ENCODE results near the gene UBTD1. TPM values are rescaled to one million over a fixed set of nuclear protein-coding genes. Genes with fewer than 3 reads are reported as not detected.

UBTD1 gene
- total RNA-seq, 2 donors from 2014 or later: 1.8 to 2.4 TPM

GRCh38 chr10:97590748-97591495, 92.2 kb downstream of the UBTD1 start:
- intact Hi-C loops (cut with DNase I, micrococcal nuclease): no loop called here
- ATAC-seq (no peak), DNase-seq (no peak)

- intact Hi-C loops (cut with DNase I, micrococcal nuclease): no loop called here
- DNase-seq (no peak), ATAC-seq (no peak)
These were observed 94.7 kb downstream of the UBTD1 start for GRCh38 chr10:97593421-97593820.

GRCh38 chr10:97596101-97597082, 97.7 kb downstream of the UBTD1 start:
- intact Hi-C loops (cut with DNase I, micrococcal nuclease): no loop called here
- no peak for ATAC-seq
- no peak for DNase-seq

GRCh38 chr10:97597778-97598177, 99.1 kb downstream of the UBTD1 start:
- intact Hi-C loops (cut with DNase I, micrococcal nuclease): no loop called here
- ATAC-seq (no peak), DNase-seq (no peak)

GRCh38 chr10:97598407-97599271, 99.9 kb downstream of the UBTD1 start:
- DNase-seq (no peak), ATAC-seq (no peak)
- intact Hi-C loops (cut with DNase I, micrococcal nuclease): no loop called here

- intact Hi-C loops (cut with DNase I, micrococcal nuclease): no loop called here
- DNase-seq (no peak), ATAC-seq (no peak)
These were observed 100.5 kb downstream of the UBTD1 start for GRCh38 chr10:97599272-97599619.

- intact Hi-C loops (cut with DNase I, micrococcal nuclease): no loop called here
- no peak for ATAC-seq
- no peak for DNase-seq
These were observed 101.9 kb downstream of the UBTD1 start for GRCh38 chr10:97600616-97601015.

GRCh38 chr10:97601268-97602215, 102.8 kb downstream of the UBTD1 start:
- ATAC-seq: no peak
- intact Hi-C loops (cut with DNase I, micrococcal nuclease): no loop called here
- DNase-seq: no peak

- no peak for DNase-seq
- no peak for ATAC-seq
- intact Hi-C loops (cut with DNase I, micrococcal nuclease): no loop called here
These were observed 108.4 kb downstream of the UBTD1 start for GRCh38 chr10:97607095-97607636.

GRCh38 chr10:97608991-97609561, 110.4 kb downstream of the UBTD1 start:
- intact Hi-C loops (cut with DNase I, micrococcal nuclease): no loop called here
- no peak for ATAC-seq
- DNase-seq: no peak

GRCh38 chr10:97611473-97611872, 112.7 kb downstream of the UBTD1 start:
- ATAC-seq: no peak
- intact Hi-C loops (cut with DNase I, micrococcal nuclease): no loop called here
- DNase-seq: no peak

GRCh38 chr10:97612386-97612785, 113.7 kb downstream of the UBTD1 start:
- peak; percentile 73 for ATAC-seq
- intact Hi-C loops (cut with DNase I, micrococcal nuclease): no loop called here

GRCh38 chr10:97618285-97618684, 119.6 kb downstream of the UBTD1 start:
- intact Hi-C loops (cut with DNase I, micrococcal nuclease): no loop called here
- DNase-seq: no peak
- ATAC-seq: no peak

More at GRCh38 chr10:97612386-97612785, 113.7 kb downstream of the UBTD1 start:
- DNase-seq: no peak

- ATAC-seq (no peak), DNase-seq (no peak)
- intact Hi-C loops (cut with DNase I, micrococcal nuclease): no loop called here
These were observed 120.0 kb downstream of the UBTD1 start for GRCh38 chr10:97618733-97619132.
